ENCODE results near the gene SNRPA1.

- TF ChIP-seq CTCF (IDR thresholded peaks at IDR 0.05) (no peak), EZH2 (IDR thresholded peaks at IDR 0.05; ENCODE audit: borderline replicate concordance, insufficient read depth, low read depth, low read length, poor library complexity, severe bottlenecking) (no peak)
These were observed 55.3 kb downstream of the SNRPA1 start for GRCh38 chr15:101239724-101240136.

Measured in B cell (primary cell).